Measurements from ENCODE around the gene RNF144A. TPM values are rescaled to one million over a fixed set of nuclear protein-coding genes. Genes with fewer than 3 reads are reported as not detected.

The RNF144A gene
- polyA plus RNA-seq, 3 donors = 0.30 to 0.68 (median 0.48) TPM

DNA sequence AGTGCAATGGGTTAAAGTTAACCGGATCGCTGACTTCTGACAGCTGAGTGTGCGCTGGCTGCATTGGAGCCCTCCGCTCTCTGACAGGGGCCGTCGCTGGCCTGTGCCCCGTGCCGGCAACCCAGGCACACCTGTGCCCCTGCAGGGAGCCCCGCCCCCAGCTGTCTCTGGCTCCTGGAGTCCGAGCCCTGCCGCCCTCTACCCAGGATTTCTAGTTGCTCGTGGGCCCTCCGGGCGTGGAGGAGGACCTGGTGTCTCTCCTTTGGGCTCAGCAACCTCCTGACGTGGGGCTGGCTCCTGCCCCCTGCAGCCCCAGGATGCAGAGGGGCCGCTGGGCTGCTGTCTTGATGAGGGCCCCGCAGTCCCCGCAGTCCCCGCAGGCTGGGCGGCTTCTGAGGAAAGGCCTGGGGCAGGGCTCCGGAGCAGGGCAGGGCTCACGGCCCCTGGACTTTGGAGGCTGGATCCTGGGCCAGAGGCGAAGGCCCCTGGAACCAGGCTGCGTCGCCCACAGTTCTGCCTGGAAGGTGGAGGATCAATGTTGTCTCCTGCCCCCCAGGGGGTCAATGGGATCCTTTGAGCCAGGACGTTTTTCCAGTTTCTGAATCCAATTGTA is 172.8 kb downstream of the RNF144A start:
- DNase-seq = no peak
- Histone ChIP-seq H3K27ac (ENCODE audit: low read depth in 1 of 2, low read length in 2 of 2) (no peak overlapping the region), H4K20me1 (ENCODE audit: insufficient read depth, low read length) (no peaks in the 10 kb centered on the region), H3K4me1 (ENCODE audit: control insufficient read depth in 1 of 2, insufficient read depth in 2 of 2, low read length in 2 of 2) (no peaks in the 10 kb centered on the region), H3K4me3 (replicated peaks in 1 of 3; ENCODE audit: low read depth in 2 of 3, low read length in 3 of 3) (no peak overlapping the region), H3K9ac (ENCODE audit: insufficient read depth, low read length, poor library complexity, severe bottlenecking) (no peak overlapping the region), H3K9me3 (replicated peaks in 1 of 2; ENCODE audit: control insufficient read depth in 1 of 2, insufficient read depth in 1 of 2, low read length in 2 of 2) (no peaks in the 10 kb centered on the region), H3K4me2 (replicated peaks; ENCODE audit: extremely low read depth, low read length, poor library complexity, severe bottlenecking) (no peak overlapping the region), H3K27me3 (ENCODE audit: control insufficient read depth in 2 of 2, insufficient read depth in 2 of 2, low read length in 2 of 2) (no peaks in the 10 kb centered on the region), H2AFZ (ENCODE audit: insufficient read depth, low read depth, low read length, poor library complexity, severe bottlenecking) (no peak overlapping the region), H3K79me2 (ENCODE audit: insufficient read depth, low read length) (no peaks in the 10 kb centered on the region), H3K36me3 (replicated peaks in 1 of 2; ENCODE audit: control insufficient read depth in 1 of 2, insufficient read depth in 2 of 2, low read length in 2 of 2) (no peaks in the 10 kb centered on the region)
- H3K4me3 Mint-ChIP-seq = no peak overlapping the region
- WGBS (ENCODE audit: insufficient coverage) = 93% methylated on average over 24 of the region's 26 CpGs
- no peaks in the 10 kb centered on the region for H3K36me3 Mint-ChIP-seq
- no peaks in the 10 kb centered on the region for H3K4me1 Mint-ChIP-seq
- peaks cover 1 to 3% (median 3%) of the 10 kb centered on the region in 3 donors for H3K27me3 Mint-ChIP-seq (ENCODE audit: low read depth in 3 of 3)
- TF ChIP-seq, protein P1, sequence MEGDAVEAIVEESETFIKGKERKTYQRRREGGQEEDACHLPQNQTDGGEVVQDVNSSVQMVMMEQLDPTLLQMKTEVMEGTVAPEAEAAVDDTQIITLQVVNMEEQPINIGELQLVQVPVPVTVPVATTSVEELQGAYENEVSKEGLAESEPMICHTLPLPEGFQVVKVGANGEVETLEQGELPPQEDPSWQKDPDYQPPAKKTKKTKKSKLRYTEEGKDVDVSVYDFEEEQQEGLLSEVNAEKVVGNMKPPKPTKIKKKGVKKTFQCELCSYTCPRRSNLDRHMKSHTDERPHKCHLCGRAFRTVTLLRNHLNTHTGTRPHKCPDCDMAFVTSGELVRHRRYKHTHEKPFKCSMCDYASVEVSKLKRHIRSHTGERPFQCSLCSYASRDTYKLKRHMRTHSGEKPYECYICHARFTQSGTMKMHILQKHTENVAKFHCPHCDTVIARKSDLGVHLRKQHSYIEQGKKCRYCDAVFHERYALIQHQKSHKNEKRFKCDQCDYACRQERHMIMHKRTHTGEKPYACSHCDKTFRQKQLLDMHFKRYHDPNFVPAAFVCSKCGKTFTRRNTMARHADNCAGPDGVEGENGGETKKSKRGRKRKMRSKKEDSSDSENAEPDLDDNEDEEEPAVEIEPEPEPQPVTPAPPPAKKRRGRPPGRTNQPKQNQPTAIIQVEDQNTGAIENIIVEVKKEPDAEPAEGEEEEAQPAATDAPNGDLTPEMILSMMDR (IDR thresholded peaks at IDR 0.05) = no peak
- peaks cover 0 to 8% (median 0%) of the 10 kb centered on the region in 7 donors for H3K9me3 Mint-ChIP-seq
- no peak overlapping the region for H3K27ac Mint-ChIP-seq
- intact Hi-C loops (cut with micrococcal nuclease) = loop anchor here (10.0 kb wide), 2 partner anchors 585 to 1595 kb away; partner anchors contain the start of gene ID2 (in 1 of the 2)

DNA sequence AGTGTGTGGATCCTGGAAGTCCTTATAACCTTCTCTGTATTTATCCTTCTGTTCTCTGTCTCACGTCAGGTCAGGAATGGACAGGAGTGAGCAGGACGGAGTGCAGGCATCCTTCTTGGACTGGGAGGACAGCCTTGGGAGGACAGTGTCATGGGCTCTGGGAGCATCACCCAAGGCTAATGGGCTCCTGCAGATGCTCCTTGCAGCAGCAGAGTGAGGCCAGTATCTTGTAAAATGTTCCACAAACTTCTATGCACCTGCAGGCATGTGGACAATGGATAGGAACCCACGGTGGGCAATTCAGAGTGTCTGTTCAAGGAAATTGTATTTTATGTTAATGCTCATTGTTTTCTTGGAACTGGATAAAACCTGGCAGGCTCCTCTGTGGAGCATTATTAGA is 176.2 kb downstream of the RNF144A start:
- Histone ChIP-seq H3K4me1 (ENCODE audit: control insufficient read depth in 1 of 2, insufficient read depth in 2 of 2, low read length in 2 of 2) (peaks cover 3 to 4% of the 10 kb centered on the region in 2 donors), H3K79me2 (ENCODE audit: insufficient read depth, low read length) (no peaks in the 10 kb centered on the region), H3K9ac (ENCODE audit: insufficient read depth, low read length, poor library complexity, severe bottlenecking) (no peak overlapping the region), H3K27me3 (ENCODE audit: control insufficient read depth in 2 of 2, insufficient read depth in 2 of 2, low read length in 2 of 2) (no peaks in the 10 kb centered on the region), H3K4me2 (replicated peaks; ENCODE audit: extremely low read depth, low read length, poor library complexity, severe bottlenecking) (no peak overlapping the region), H3K36me3 (replicated peaks in 1 of 2; ENCODE audit: control insufficient read depth in 1 of 2, insufficient read depth in 2 of 2, low read length in 2 of 2) (no peaks in the 10 kb centered on the region), H4K20me1 (ENCODE audit: insufficient read depth, low read length) (no peaks in the 10 kb centered on the region), H3K9me3 (replicated peaks in 1 of 2; ENCODE audit: control insufficient read depth in 1 of 2, insufficient read depth in 1 of 2, low read length in 2 of 2) (no peaks in the 10 kb centered on the region), H3K4me3 (replicated peaks in 1 of 3; ENCODE audit: low read depth in 2 of 3, low read length in 3 of 3) (no peak overlapping the region), H3K27ac (ENCODE audit: low read depth in 1 of 2, low read length in 2 of 2) (no peak overlapping the region), H2AFZ (ENCODE audit: insufficient read depth, low read depth, low read length, poor library complexity, severe bottlenecking) (no peak overlapping the region)
- H3K27ac Mint-ChIP-seq = no peak overlapping the region
- peaks cover 0 to 7% (median 3%) of the 10 kb centered on the region in 3 donors for H3K27me3 Mint-ChIP-seq (ENCODE audit: low read depth in 3 of 3)
- TF ChIP-seq, protein P1 (IDR thresholded peaks at IDR 0.05) = no peak
- H3K9me3 Mint-ChIP-seq = no peaks in the 10 kb centered on the region
- DNase-seq = no peak
- H3K36me3 Mint-ChIP-seq = no peaks in the 10 kb centered on the region
- peaks cover 6% of the 10 kb centered on the region for H3K4me1 Mint-ChIP-seq
- intact Hi-C loops (cut with micrococcal nuclease) = loop anchor here (10.0 kb wide), 2 partner anchors 581 to 1591 kb away; partner anchors contain the start of gene ID2 (in 1 of the 2)
- WGBS (ENCODE audit: insufficient coverage) = 94% methylated on average over 2 of the region's 3 CpGs
- H3K4me3 Mint-ChIP-seq = no peak overlapping the region

Other genes with a start within 250 kb of the RNF144A start
- gene CMPK2, start 51.5 kb upstream of the RNF144A start, polyA plus RNA-seq = 10 to 100 TPM; 12.6 to 18.1 (median 17.0) TPM
- 10 to 100 TPM in 2 of 3 donors, 1 to 10 TPM in 1; 6.0 to 12.6 (median 10.3) TPM for gene RSAD2, start 39.6 kb upstream of the RNF144A start, polyA plus RNA-seq

Measured in CD14-positive monocyte (primary cell).